IMR-90 (cell line): Measurements from ENCODE around the gene FGGY.

Experiments used
- CEBPB ChIP-seq: IDR thresholded peaks from 2 replicates; pipeline ENCODE4 v1.6.1; 2012; ENCODE audit warnings: low read depth, low read length, improper control_type of control experiment
- CTCF ChIP-seq: conservative IDR thresholded peaks from 2 replicates; pipeline ENCODE4 v1.5.1; 2012; ENCODE audit warnings: mild to moderate bottlenecking, low read depth, low read length, improper control_type of control experiment
- MAZ ChIP-seq: IDR thresholded peaks from 2 replicates; pipeline ENCODE4 v1.6.1; 2012; ENCODE audit warnings: low read depth, mild to moderate bottlenecking, low read length, improper control_type of control experiment, moderate library complexity, borderline replicate concordance
- POLR2A ChIP-seq: IDR thresholded peaks from 2 replicates; pipeline ENCODE4 v1.6.1; 2012; ENCODE audit warnings: mild to moderate bottlenecking, low read depth, low read length
- RFX5 ChIP-seq: IDR thresholded peaks from 2 replicates; pipeline ENCODE4 v1.8.0; 2012; ENCODE audit warnings: low read depth, mild to moderate bottlenecking, low read length, moderate library complexity

- TF ChIP-seq CTCF (no peak), RFX5 (no peak), CEBPB (no peak), MAZ (no peak), POLR2A (no peak)
Observed at GRCh38 chr1:59315529-59316463, 18.9 kb downstream of the FGGY start.
